K562 (cell line): ENCODE data around the gene GNG3. TPM values are rescaled to one million over a fixed set of nuclear protein-coding genes. Genes with fewer than 3 reads are reported as not detected.

Experiments
- CREM ChIP-seq: IDR thresholded peaks from 2 replicates; pipeline ENCODE4 v1.6.1; 2014; ENCODE audit warnings: antibody characterized with exemption, low read depth
- E2F1 ChIP-seq: sonication (generic); formaldehyde crosslinking; IDR thresholded peaks from 2 replicates; pipeline ENCODE4 v1.8.1; 2023; ENCODE audit warnings: mild to moderate bottlenecking, missing genetic modification reagents, moderate library complexity
- EHMT2 ChIP-seq: fragments of 450-650 bp; IDR thresholded peaks from 2 replicates; pipeline ENCODE4 v1.6.1; 2018; ENCODE audit warnings: antibody characterized with exemption
- KLF6 ChIP-seq: fragments of 250-450 bp; sonication (Bioruptor Pico); IDR thresholded peaks from 2 replicates; pipeline ENCODE4 v1.4.0; 2020; ENCODE audit warnings: mild to moderate bottlenecking, moderate library complexity, borderline replicate concordance
- MECOM ChIP-seq: fragments of 250-450 bp; sonication (Bioruptor Pico); IDR thresholded peaks from 2 replicates; pipeline ENCODE4 v1.8.0; 2022; ENCODE audit warnings: inconsistent platforms
- NFIC ChIP-seq: fragments of 450-650 bp; IDR thresholded peaks from 2 replicates; pipeline ENCODE4 v1.6.1; 2017; ENCODE audit warnings: mild to moderate bottlenecking, inconsistent platforms
- NR0B1 ChIP-seq: fragments of 450-650 bp; IDR thresholded peaks from one replicate; pipeline ENCODE4 v1.6.1; 2018; ENCODE audit warnings: mild to moderate bottlenecking, moderate library complexity; ENCODE audit not compliant: partially characterized antibody
- NR4A1 ChIP-seq, 2 experiments: fragments of 250-450 bp in 1 of 2; fragments of 450-650 bp in 1 of 2; sonication (Bioruptor Pico) in 1 of 2; IDR thresholded peaks; 2 replicates each; pipeline versions ENCODE4 v1.4.0 to v1.6.1; 2016 to 2020; ENCODE audit warnings: mild to moderate bottlenecking in 2 of 2, missing compliant biosample characterization in 1 of 2, missing genetic modification characterization in 1 of 2, moderate library complexity in 1 of 2
- POLR2AphosphoS5 ChIP-seq: IDR thresholded peaks from 2 replicates; pipeline ENCODE4 v1.6.1; 2011; ENCODE audit warnings: mild to moderate bottlenecking, low read depth, low read length, moderate library complexity; ENCODE audit not compliant: control insufficient read depth, insufficient read depth
- RBM22 ChIP-seq: fragments of 200-400 bp; formaldehyde crosslinking; IDR thresholded peaks from 2 replicates; pipeline ENCODE4 v1.6.1; 2018; ENCODE audit warnings: low read length, low read depth; ENCODE audit not compliant: poor library complexity, severe bottlenecking
- RNF2 ChIP-seq: sonication (generic); IDR thresholded peaks from 2 replicates; pipeline ENCODE4 v1.6.1; 2016
- TBP ChIP-seq: optimal IDR thresholded peaks from 2 replicates; pipeline ENCODE3; 2011; ENCODE audit warnings: low read depth, low read length, improper control_type of control experiment
- ZNF444 ChIP-seq: fragments of 250-450 bp; sonication (Bioruptor Pico); IDR thresholded peaks from 2 replicates; pipeline ENCODE4 v1.4.0; 2020; ENCODE audit warnings: mild to moderate bottlenecking, moderate library complexity
- ZNF584 ChIP-seq: fragments of 200-800 bp; sonication (Bioruptor generic); IDR thresholded peaks from 2 replicates; pipeline ENCODE4 v1.6.1; 2016; ENCODE audit warnings: low read depth, mild to moderate bottlenecking, missing genetic modification characterization, missing compliant biosample characterization
- ZNF780A ChIP-seq: fragments of 250-450 bp; sonication (Bioruptor Pico); IDR thresholded peaks from 2 replicates; pipeline ENCODE4 v1.5.0; 2021; ENCODE audit warnings: mild to moderate bottlenecking
- ZNF830 ChIP-seq: fragments of 250-450 bp; sonication (Bioruptor Pico); IDR thresholded peaks from 2 replicates; pipeline ENCODE4 v1.5.0; 2021; ENCODE audit warnings: mild to moderate bottlenecking
- ZZZ3 ChIP-seq: fragments of 450-650 bp; IDR thresholded peaks from 2 replicates; pipeline ENCODE4 v1.6.1; 2016; ENCODE audit warnings: antibody characterized with exemption, mild to moderate bottlenecking, moderate library complexity
- polyA plus RNA-seq, 8 experiments: library from polyadenylated mRNA; depleted of rRNA in 4 of 8; stranded (reverse) in 5 of 8; unstranded in 3 of 8; fragments of >200 nt; fragmentation: Nextera tagmentation in 2 of 8; fragmentation: Illumina TruSeq in 1 of 8; extraction: Ambion mirVana in 2 of 8; extraction: Trizol in 1 of 8; gene quantifications; 2 replicates each; pipeline versions ENCODE4 v1.2.1 to v1.2.3, GENCODE V29; 2011 to 2014; ENCODE audit warnings: inconsistent platforms in 1 of 8, missing spikeins in 1 of 8
- total RNA-seq, 7 experiments: library from RNA; depleted of rRNA in 6 of 7; stranded (reverse); fragments of >200 nt in 6 of 7; fragmentation: Illumina TruSeq in 2 of 7; extraction: Trizol in 2 of 7; gene quantifications; 2 replicates each; pipeline versions ENCODE4 v1.2.1 to v1.2.3, GENCODE V29; 2011 to 2021; ENCODE audit warnings: low replicate concordance in 1 of 7
- TF ChIP-seq, protein P1 (sequence below): sonication (generic); formaldehyde crosslinking; IDR thresholded peaks from 2 replicates; pipeline ENCODE4 v1.8.0; 2022; ENCODE audit warnings: mild to moderate bottlenecking, missing genetic modification reagents
- TF ChIP-seq, protein P2 (sequence below), 2 experiments: IDR thresholded peaks; 2 replicates each; pipeline ENCODE4 v1.6.1; 2011; ENCODE audit warnings: borderline replicate concordance in 1 of 2, control low read depth in 1 of 2, low read depth in 1 of 2, low read length in 1 of 2, mild to moderate bottlenecking in 1 of 2, mixed read lengths in 1 of 2, moderate library complexity in 1 of 2; ENCODE audit not compliant: insufficient read depth in 1 of 2, insufficient read length in 1 of 2, poor library complexity in 1 of 2, severe bottlenecking in 1 of 2; ENCODE audit errors: extremely low read depth in 1 of 2

The GNG3 gene
- total and polyA plus RNA-seq, 9 of the 15 experiments (the other 6 are each of a cell fraction or from before 2014, with no cell fraction given): 0.07 TPM; not detected in 8

DNA sequence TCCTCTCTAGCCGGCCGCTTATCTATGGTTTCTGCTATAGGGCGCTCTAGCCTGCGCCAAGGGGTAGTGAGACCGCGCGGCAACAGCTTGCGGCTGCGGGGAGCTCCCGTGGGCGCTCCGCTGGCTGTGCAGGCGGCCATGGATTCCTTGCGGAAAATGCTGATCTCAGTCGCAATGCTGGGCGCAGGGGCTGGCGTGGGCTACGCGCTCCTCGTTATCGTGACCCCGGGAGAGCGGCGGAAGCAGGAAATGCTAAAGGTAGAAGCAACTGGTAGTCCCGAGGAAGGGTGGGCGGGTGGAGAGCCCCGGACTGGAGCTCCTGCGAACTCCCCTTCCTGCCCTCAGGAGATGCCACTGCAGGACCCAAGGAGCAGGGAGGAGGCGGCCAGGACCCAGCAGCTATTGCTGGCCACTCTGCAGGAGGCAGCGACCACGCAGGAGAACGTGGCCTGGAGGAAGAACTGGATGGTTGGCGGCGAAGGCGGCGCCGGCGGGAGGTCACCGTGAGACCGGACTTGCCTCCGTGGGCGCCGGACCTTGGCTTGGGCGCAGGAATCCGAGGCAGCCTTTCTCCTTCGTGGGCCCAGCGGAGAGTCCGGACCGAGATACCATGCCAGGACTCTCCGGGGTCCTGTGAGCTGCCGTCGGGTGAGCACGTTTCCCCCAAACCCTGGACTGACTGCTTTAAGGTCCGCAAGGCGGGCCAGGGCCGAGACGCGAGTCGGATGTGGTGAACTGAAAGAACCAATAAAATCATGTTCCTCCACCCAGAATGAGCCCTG, 35.7 kb upstream of the GNG3 start, which contains the start of the genes LBHD1 and UQCC3 (continued):
- TF ChIP-seq MECOM (CRISPR knock-in tag) (no peak), CREM (peak; percentile 74), ZNF830 (CRISPR knock-in tag) (no peak), ZNF780A (no peak), ZNF444 (CRISPR knock-in tag) (no peak), RNF2 (0 out of 2 replicates have a peak, but pooled peaks have one; percentile 45), ZNF584 (CRISPR knock-in tag) (no peak), ZZZ3 (0 out of 2 replicates have a peak, but pooled peaks have one; percentile 54), KLF6 (CRISPR knock-in tag) (no peak), NFIC (peak; percentile 49; the same call in 1 of the 2 replicates), EHMT2 (no peak), POLR2AphosphoS5 (peak; percentile 79), NR0B1 (no peak), TBP (no peak), NR4A1 (CRISPR knock-in tag; IDR thresholded peaks at IDR 0.05) (peak; percentile 75; the same call in 1 of the 2 replicates), NR4A1 (tag; IDR thresholded peaks at IDR 0.05) (no peak), E2F1 (CRISPR knock-in tag) (no peak; the same call in 1 of the 2 replicates), RBM22 (no peak)
- TF ChIP-seq, protein P1, sequence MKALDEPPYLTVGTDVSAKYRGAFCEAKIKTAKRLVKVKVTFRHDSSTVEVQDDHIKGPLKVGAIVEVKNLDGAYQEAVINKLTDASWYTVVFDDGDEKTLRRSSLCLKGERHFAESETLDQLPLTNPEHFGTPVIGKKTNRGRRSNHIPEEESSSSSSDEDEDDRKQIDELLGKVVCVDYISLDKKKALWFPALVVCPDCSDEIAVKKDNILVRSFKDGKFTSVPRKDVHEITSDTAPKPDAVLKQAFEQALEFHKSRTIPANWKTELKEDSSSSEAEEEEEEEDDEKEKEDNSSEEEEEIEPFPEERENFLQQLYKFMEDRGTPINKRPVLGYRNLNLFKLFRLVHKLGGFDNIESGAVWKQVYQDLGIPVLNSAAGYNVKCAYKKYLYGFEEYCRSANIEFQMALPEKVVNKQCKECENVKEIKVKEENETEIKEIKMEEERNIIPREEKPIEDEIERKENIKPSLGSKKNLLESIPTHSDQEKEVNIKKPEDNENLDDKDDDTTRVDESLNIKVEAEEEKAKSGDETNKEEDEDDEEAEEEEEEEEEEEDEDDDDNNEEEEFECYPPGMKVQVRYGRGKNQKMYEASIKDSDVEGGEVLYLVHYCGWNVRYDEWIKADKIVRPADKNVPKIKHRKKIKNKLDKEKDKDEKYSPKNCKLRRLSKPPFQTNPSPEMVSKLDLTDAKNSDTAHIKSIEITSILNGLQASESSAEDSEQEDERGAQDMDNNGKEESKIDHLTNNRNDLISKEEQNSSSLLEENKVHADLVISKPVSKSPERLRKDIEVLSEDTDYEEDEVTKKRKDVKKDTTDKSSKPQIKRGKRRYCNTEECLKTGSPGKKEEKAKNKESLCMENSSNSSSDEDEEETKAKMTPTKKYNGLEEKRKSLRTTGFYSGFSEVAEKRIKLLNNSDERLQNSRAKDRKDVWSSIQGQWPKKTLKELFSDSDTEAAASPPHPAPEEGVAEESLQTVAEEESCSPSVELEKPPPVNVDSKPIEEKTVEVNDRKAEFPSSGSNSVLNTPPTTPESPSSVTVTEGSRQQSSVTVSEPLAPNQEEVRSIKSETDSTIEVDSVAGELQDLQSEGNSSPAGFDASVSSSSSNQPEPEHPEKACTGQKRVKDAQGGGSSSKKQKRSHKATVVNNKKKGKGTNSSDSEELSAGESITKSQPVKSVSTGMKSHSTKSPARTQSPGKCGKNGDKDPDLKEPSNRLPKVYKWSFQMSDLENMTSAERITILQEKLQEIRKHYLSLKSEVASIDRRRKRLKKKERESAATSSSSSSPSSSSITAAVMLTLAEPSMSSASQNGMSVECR (CRISPR knock-in tag): peak; percentile 92
- TF ChIP-seq, protein P2, sequence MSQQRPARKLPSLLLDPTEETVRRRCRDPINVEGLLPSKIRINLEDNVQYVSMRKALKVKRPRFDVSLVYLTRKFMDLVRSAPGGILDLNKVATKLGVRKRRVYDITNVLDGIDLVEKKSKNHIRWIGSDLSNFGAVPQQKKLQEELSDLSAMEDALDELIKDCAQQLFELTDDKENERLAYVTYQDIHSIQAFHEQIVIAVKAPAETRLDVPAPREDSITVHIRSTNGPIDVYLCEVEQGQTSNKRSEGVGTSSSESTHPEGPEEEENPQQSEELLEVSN (IDR thresholded peaks at IDR 0.05; ENCODE audit: borderline replicate concordance in 1 of 2, extremely low read depth in 1 of 2, insufficient read depth in 1 of 2, insufficient read length in 1 of 2, low read depth in 1 of 2, low read length in 1 of 2, poor library complexity in 1 of 2, severe bottlenecking in 1 of 2): peak; percentile 30 to 58
